NCI-H2029 (cell line): Measurements from ENCODE around the gene CDC42BPB.
"Not testable (repeated sequence)": the region's sequence is repeated elsewhere in the genome, so short reads cannot be mapped to it uniquely, and the experiment has no call there.

Experiments
- DNase-seq: peaks from one replicate; lab custom pipeline; 2025; lab: John Stamatoyannopoulos, UW

Gene CDC42BPB

DNA sequence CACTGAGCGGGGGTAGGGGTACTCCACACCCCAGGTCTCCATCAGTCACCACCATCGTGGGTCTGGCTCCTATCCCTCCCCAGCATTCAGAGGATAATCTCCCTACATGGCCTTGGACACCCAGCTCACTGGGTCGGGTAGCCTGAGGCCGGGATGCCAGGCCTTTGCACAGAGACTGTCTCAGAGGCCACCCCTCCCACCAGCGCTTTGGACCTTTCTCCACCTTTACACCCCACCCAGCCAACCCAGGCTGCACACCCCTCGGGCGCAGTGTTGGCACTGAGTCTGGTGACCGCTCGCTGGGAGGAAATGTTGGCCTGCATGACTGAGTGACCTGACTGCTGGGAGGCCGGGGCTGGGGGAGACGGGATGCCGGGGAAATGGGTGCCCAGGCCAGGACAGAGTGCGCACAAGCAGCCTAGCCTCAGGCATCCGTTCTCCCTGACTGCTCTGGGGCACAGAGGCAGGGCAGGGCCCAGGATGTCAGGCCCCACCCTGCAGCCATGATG is 16.1 kb upstream of the CDC42BPB start:
- no peak for DNase-seq

DNA sequence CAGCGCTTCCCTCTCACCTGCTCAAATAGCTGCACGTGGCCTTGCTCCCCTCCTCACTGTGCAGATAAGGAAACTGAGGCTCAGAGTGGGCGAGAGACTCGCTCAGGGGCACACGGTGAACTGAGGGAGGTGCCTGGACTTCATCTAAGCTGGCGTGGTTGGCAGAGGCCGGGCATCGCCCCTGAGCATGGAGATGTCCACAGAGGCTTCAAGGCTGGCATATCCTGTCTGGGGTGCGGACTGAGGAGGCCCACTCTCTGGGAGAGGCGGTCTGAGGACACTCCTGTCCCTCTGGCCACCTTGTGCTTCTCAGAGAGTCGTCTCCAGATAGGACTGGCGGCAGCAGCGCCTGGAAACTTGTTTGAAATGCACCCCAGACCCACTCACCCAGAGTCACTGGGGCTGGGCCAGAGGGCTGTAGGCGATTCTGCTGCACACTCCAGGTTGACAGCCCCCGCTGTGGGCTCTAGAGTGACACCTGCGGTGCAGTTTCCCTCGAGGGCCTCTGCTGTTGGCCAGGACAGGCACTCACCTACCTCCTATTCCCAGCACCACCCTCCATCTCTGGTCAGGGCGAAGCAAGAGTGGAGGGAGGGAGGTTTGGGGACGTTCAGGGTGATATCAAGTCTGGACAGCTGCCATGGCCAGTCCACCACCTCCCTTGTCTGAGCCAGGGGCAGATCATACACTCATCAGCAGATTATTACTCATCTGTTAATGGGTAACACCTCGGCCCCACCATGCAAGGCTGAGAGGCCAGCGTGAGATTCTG is 15.4 kb upstream of the CDC42BPB start:
- no peak for DNase-seq

DNA sequence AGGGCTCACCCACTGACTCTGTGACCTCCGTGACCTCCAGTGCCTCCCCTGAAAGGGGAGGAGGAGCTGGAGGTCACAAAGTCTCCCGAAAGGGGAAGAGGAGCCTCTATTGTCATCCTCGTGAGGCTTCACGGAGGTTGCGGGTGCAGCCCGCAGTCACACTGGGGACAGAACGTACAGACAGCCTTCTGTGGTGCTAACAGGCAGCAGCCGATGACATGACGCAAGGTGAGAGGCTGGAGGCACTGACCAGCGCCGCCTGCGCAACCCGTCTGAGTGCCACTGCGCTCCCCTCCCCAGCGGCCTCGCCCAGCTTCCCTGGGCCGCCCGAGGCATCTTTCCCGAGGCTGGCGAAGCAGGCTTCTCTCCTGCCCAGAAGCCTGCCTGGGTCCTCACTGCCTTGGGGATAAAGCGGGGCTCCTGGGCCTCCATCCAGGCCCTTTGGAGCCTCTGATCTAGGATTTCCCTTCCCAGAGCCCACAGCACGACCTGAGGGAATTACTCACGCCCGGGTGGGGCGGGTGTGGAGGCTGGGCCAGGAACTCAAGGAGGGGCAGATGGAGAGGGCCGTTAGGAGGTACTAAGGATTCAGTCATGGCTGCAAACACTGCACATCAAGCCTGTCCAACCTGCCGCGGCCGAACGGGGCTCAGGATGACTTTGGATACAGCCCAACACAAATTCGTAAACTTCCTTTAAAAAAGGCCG is 14.3 kb upstream of the CDC42BPB start:
- no peak for DNase-seq

DNA sequence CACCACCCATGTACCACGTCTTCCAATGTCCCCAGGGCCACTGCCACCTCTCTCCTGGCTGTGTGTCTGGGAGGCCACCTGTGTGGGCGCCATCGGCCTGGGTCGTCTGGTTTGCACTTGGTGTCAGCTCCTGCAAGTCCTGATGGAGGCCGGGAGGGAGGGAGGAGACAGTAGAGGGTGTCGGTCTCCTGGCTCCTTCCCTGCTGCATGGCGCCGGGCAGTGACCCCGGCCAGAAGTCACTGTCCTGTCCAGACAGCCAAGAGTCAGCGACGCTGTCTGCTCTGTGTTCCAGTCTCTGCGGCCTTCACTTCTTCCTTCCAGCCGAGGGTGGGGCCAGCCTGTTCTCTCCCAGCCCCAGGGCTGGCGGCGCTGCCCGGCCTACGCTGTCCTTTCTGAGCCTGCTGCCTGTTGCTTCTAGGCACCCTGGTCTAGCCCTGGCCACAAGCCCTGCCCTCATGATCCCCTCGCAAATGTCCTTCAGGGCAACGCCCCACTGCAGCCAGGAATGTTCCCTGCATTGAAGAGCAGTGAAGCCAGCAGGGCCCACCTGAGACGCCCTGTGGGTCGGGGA is 13.7 kb upstream of the CDC42BPB start:
- DNase-seq: no peak

DNA sequence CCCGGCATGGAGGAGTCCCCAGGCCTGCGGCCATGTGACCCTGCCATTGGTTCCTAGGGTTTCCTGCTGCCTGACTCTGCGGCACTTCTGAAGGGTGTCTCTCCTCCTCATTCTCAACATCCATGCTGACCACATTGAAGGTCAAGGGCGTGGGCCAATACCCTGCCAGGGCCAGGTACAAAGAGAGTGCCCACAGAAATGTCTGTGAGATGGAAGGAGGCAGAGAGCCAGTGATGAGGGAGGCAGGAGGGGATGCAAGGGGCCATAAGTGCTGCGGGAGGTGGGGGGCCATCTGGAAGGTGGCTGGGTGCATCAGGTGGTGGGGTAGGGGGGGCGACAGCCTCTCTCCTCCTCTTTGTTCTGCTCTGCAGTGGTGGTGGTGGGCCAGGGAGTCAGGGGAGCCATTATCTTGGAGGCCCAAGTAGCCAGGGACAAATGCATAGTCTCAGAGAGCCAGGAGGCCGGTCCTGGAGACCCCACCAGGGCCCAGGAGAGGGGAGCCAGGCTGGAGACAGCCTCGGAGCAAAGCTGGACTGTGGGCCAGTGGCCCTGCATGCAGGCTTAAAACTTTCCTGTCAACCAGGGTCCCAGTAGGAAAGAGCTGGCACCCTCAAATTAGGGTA is 13.0 kb upstream of the CDC42BPB start:
- no peak for DNase-seq

DNA sequence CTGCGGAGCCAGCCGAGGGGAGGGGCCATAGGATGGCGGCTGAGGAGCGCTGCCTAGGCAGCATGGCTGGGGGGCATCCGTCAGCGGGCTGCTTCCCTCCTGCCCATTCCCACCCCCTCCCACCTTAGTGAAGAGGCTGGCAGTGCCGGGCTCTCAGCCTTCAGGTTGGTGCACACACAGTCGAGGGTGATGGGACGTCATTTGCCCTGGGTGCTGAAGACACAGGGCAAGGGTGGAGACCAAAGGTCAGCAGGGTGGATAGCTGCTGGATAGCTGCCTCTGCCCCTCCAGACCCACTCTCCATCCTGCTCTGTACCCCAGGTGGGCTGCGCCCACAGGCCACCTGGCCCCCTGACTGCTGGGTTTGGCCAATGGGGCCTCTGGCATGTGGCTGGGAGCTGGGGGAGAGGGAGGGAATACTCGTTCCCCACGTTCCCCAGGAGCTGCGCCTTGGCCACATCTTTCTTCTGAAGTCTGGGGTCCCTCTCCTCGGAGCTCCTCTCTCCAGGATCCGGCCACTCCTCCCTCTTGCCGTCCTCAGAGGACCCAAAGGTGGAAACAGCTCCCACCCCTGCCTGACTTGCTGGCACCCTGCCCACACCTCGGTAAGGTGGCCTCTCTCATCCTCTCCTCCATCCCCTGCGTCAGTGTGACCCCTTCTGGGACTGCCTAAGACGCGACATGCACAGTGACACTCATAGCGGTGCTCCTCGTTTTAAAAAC is 11.2 kb upstream of the CDC42BPB start:
- no peak for DNase-seq

DNA sequence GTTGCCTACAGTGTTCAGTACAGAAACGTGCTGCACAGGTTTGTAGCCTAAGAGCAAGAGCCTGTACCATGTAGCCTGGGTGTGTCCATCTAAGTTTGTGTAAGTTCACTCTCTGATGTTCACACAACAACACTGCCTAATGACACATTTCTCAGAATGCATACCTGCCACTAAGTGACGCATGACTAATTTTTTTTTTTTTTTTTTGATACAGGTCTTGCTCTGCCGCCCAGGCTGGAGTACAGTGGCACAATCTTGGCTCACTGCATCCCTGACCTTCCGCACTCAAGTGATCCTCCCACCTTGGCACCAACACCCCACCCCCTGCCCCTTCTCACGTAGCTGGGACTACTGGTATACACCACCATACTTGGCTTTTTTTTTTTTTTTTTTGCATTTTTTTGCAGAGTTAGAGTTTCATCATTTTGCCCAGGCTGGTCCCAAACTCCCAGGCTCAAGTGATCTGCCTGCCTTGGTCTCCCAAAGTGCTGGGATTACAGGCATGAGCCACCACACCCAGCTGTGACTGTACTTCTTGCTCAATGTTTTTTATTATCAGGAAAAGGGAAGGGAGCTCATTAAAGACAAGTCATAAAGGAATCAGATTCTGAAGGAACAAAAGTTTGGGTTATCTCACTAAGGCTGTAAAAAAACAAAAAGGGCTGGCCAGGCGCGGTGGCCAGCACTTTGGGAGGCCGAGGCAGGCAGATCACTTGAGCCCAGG is 10.0 kb upstream of the CDC42BPB start:
- DNase-seq: no peak

DNA sequence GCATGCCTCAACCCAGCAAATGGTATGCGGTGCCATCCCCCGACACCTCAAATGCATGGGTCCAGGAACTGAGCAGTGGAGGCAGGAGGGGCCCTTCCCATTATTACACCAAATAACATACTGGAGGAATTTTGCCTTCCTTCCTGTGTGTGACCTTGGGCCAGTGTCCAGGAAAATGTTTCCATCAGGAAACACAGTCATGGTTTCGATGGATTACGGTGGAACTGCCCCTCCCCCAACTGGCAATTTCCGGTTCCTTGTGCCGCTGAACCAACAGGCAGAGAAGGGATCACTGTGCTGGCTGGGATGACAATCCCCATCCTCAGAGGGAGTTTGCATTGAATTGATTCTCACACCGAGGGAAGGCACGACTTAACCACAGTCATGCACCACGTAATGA is 9.1 kb upstream of the CDC42BPB start:
- DNase-seq: no peak

DNA sequence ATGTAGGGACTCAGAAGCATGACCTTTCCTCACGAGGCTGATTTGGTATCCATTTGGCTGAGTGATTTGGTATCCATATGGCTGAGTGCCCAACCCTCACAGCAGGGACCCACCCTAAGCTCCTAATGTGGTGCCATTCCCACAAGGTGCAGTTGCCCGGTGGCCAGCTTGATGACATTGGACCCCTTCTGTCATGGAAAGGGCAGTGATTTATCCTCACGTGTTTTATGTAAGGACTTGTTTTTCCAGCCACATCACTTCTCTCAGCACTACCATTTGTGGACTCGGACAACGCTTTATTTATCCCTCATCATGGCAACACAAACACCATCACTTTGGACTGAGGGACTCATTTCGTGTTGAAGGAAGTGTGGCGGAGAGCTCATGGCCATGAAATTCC is 8.5 kb upstream of the CDC42BPB start:
- no peak for DNase-seq

DNA sequence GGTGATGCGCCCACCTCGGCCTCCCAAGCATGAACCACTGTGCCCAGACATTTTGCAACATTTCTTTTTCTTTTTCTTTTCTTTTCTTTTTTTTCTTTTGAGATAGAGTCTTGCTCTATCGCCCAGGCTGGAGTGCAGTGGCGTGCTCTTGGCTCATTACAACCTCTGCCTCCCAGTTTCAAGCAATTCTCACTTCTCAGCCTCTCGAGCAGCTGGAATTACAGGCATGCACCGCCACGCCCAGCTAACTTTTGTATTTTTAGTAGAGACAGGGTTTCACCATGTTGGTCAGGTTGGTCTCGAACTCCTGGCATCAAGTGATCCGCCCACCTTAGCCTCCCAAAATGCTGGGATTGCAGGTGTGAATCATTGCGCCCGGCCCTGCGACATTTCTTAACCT is 7.6 kb upstream of the CDC42BPB start:
- DNase-seq: no peak

DNA sequence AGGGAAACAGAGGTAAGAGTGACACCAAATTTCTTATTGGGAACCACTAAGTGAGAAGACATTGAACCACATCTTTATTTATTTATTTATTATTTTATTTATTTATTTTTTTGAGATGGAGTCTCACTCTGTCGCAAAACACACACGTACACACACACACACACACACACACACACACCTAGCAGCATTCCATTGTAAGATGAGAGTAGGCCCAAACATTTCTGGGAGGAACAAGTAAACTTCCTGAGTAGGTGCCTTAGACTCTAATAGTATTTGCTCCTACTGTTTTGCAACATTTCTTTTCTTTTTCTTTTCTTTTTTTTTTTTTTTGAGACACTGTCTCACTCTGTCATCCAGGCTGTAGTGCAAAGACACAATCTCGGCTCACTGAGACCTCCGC is 7.1 kb upstream of the CDC42BPB start:
- DNase-seq: no peak

DNA sequence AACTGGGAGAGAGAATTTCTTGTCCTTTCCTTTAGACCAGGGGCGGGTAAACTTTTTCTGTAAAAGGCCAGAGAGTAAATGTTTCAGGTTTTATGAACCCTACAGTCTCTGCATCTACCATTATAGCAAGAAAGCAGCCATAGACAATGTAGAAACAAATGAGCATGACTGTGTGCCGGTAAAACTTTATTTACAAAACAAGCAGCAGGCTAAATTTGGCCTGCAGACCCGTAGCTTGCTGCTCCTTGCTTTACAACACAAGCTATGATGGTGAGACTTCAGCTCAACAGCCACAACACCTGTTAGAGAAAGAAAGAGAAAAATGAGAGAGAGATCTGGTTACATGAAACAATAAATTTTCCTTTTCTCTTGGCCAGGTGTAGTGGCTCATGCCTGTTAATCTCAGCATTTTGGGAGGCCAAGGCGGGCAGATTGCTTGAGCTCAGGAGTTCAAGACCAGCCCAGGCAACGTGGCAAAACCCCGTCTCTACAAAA is 4.2 kb upstream of the CDC42BPB start:
- no peak for DNase-seq

DNA sequence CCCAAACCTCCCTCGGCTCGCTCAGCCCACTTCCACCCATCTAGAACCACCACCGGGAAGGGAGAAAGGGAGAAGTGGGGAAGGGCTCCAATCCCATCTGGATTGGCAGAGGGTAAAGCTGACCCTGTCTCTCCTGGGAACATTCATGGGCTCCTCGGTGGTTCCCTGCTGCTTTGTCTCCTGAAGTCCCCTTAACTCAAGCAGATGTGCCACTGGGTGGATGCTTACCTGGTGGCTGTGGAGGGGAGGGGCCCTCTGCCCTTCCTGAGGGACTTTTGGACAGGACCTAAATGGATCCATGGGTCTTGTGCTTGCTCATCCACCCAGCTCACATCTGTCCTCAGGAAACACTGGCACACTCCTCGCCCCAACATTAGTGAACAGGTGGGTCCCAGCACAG is 2.2 kb upstream of the CDC42BPB start:
- no peak for DNase-seq

DNA sequence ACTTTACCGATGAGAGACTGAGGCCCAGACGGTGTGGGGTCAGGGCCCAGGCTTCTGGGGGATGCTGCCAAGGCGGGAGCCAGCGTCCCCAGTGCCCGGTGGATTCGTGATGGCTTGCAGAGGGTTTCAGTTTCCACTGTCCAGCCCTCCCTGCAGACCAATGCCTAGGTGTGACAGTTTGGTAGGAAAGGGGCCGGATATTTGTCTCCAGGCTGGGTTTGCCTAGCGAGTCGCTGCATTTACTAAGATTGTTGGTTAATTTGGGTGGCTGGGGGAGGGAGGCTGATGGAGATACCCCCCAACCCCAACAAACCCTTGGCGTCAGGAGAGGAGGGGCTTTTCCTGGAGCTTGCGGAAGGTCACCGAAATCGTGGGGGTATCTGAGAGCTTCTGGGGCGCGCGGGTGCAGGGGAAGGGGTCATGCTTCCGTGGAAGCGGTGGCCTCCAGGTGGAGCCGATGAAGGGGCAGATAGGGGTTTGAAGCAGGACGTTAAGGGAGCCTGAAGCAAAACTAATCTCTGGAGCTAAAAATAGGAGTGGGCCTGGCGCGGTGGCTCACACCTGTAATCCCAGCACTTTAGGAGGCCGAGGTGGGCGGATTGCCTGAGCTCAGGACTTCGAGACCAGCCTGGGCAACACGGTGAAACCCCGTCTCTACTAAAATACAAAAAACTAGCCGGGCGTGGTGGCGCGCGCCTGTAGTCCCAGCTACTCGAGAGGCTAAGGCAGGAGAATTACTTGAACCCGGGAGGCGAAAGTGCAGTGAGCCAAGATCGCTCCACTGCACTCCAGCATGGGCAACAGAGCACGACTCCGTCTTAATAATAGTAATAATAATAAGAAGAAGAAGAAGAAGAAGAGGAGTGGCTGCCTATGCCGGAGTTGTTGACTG is 1.1 kb upstream of the CDC42BPB start:
- DNase-seq: no peak

DNA sequence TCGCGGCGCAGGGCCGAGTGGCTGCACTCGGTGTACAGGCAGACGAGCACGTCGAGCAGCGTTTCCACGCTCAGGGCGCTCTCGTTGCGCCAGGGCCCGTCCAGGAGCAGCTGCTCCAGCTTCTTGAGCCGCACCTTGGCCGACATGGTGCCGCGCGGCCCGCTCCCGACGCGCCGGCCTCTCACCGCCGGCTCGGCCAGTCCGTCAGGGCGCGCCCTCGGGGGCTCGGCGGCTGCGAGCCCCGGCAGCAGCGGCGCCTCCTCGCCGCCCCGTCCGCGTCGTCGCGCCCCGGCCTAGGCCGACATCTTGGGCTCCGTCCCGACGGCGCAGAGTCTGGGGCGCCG is 349 bp downstream of the CDC42BPB start:
- no peak for DNase-seq

DNA sequence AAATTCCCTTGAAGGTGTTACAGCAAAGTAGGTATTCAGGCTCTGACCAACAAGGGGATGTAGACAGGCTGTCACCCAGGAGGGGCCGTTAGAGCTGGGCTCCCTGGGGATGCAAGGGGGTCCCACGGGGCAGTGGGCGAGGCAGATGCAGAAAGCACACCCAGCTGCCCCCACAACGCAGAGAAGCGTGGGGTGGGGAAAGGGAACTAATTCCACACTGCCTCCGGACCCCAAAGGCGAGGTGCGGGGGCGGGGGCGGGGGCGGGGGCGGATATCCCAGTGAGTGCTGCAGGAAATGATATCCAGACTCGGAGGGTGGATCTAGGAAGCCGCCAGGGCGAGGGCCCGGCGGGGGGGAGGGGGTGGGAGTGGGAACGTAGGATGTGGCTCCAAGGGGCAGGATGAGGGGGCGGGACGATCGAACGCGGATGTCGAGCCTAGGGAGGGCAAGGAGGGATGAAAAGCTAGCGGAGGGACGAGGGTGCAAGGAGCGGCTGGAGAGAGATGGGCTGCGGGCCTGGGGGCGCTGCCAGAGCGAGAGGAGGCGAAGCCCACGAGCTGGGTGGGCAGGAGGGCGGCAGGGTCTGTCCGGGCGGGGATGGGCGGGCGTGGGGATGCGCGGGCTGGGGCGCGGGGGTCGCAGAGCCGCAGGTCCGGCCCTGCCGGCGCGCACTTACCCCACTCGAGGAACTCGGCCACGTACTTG is 874 bp downstream of the CDC42BPB start:
- DNase-seq: peak; percentile 0

DNA sequence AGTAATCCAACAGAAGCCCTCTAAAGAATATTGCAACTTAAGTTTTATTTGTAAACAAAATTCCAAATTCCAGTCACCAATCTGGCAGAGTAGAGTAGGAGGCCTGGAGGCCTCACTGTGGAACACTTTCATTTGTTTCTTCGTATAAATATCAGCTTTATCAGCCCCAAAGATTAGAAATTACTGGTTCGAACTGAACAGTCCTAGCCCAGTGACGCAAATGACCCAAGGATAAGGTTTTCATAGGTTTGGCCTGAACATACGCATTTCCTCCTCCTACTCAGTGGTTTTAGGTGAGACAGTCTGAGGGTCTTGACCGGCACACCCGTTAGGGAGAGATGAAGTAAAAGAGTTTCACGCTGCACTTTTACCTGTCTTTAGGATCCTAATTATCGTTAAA is 1.7 kb downstream of the CDC42BPB start:
- DNase-seq: no peak

DNA sequence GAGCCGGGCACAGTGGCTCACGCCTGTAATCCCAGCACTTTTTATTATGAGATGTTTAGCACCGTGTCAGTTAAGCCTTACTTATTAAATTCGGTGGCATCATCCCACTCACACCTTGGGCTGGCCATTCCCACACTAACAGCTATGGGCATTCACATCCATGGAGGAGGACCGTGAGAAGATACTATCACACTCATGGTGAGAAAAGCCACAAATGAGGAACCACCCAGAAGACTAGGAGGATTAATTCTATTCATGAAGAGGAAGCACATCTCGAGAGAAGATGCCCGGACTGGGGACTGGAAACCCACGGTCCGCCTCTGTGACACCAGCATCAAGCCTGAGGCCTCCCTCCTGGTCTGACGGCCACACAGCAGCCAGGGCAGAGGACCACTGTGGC is 4.9 kb downstream of the CDC42BPB start:
- DNase-seq: no peak

DNA sequence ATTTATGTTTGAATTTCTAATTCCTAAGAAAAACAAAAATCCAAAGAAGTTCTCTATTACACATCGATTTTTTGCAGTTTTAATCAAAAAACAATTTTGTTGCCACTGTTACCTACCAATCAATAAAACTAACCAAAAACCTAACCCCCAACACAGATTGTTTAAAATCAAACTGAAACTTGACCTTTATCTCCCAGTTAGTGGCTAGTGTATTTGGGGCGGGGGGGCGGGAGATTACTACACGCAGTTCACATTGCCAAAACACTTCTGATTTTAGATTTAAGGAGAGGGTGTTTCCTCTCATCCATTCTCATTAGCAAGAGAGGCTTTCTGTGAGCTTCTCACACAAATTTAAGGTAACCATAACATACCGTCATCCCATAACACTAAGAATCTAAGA is 6.4 kb downstream of the CDC42BPB start:
- DNase-seq: no peak

DNA sequence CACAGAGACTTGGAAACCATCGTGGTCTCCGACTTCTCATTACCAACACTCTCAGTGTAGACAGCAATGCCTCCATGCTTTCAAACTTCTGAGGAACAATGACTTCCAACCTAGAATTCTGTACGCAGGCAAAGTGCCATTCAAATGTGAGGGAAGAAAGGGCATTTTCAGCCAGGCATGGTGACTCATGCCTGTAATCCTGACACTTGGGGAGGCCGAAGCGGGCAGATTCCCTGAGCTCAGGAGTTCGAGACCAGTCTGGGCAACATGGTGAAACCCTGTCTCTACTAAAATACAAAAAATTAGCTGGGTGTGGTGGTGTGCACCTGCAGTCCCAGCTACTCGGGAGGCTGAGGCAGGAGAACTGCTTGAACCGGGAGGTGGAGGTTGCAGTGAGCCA is 9.9 kb downstream of the CDC42BPB start:
- not testable (repeated sequence) for DNase-seq
